IgD-negative memory B cell (primary cell): ENCODE measurements around the gene PLEKHG1. TPM values are rescaled to one million over a fixed set of nuclear protein-coding genes. Genes with fewer than 3 reads are reported as not detected.

Experiments
- H3K27ac Mint-ChIP-seq, 3 donors: one replicate each; pipeline ENCODE4 v1.8.0; 2020 to 2022; ENCODE audit warnings: mild to moderate bottlenecking in 3 of 3, mixed read lengths in 3 of 3, moderate library complexity in 1 of 3
- H3K27me3 Mint-ChIP-seq: one replicate; pipeline ENCODE4 v1.8.0; 2021; ENCODE audit warnings: mixed read lengths
- H3K36me3 Mint-ChIP-seq: one replicate; pipeline ENCODE4 v1.8.0; 2020; ENCODE audit warnings: mild to moderate bottlenecking, mixed read lengths
- H3K4me1 Mint-ChIP-seq, 3 donors: one replicate each; pipeline ENCODE4 v1.8.0; 2020 to 2022; ENCODE audit warnings: mixed read lengths in 3 of 3, mild to moderate bottlenecking in 1 of 3
- H3K4me3 Mint-ChIP-seq, 4 donors: one replicate each; pipeline ENCODE4 v1.8.0; 2020 to 2022; ENCODE audit warnings: mild to moderate bottlenecking in 4 of 4, mixed read lengths in 4 of 4, moderate library complexity in 3 of 4
- H3K9me3 Mint-ChIP-seq, 3 donors: one replicate each; pipeline ENCODE4 v1.8.0; 2020 to 2021; ENCODE audit warnings: mixed read lengths in 3 of 3, mild to moderate bottlenecking in 1 of 3
- polyA plus RNA-seq: library from polyadenylated mRNA; unstranded; fragments of 300-500 nt; fragmentation: Illumina TruSeq; gene quantifications from one replicate; pipeline ENCODE4 v1.2.3, GENCODE V29; 2021

Gene PLEKHG1
- polyA plus RNA-seq, 1 donor from 2014 or later: 40.2 TPM

DNA sequence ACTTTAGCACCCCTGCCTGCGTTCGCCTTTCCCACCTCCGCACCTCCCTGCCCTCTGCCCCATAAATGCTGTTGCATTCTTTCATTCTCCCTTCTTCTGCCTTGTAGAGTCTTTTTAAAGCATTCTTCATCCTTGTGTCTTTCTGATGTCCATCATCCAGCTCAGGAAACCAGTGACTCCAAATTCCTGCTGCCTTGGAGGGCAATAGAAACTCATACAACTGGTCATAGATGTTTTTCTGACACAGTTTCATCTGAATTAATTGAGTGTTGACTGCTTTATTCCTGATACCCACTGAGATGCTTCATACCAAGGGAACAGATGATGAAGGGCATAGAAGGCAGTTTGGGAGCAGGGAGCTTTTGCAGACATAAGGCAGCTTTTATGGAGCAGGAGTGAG is 19.6 kb downstream of the PLEKHG1 start:
- peak overlapping the region in 1 of 4 donors; percentile 30 for H3K4me3 Mint-ChIP-seq
- peak overlapping the region; percentile 2 to 27 (median 10) for H3K27ac Mint-ChIP-seq
- peaks cover 11% of the 10 kb centered on the region for H3K36me3 Mint-ChIP-seq
- no peaks in the 10 kb centered on the region for H3K9me3 Mint-ChIP-seq
- peaks cover 1% of the 10 kb centered on the region for H3K27me3 Mint-ChIP-seq
- peaks cover 41 to 46% (median 45%) of the 10 kb centered on the region in 3 donors for H3K4me1 Mint-ChIP-seq

DNA sequence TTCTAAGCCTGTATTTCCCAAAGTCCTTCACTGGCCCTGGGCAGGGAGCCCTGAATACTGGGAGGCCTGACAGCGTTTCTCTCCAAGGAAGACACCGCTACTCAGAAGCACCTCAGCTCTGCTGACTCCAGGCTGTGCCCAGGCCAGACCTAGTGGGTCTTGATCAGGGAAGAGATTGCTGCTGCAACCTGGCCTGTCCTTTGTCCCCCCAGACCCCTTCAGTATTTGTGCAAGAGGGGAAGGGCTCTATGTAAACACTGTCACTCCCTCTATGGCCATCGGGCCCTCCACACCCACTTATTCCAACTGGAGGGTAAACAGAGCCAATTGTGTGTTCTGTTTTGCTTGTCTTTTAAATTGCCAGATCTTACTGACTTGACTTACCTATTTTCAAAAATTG is 20.6 kb downstream of the PLEKHG1 start:
- Mint-ChIP-seq H3K4me3 (peak overlapping the region in 2 of 4 donors; percentile 48 to 93), H3K9me3 (no peaks in the 10 kb centered on the region), H3K4me1 (peaks cover 42 to 50% (median 46%) of the 10 kb centered on the region in 3 donors), H3K36me3 (peaks cover 11% of the 10 kb centered on the region), H3K27ac (peak overlapping the region; percentile 5 to 67 (median 8)), H3K27me3 (peaks cover 2% of the 10 kb centered on the region)

- H3K36me3 Mint-ChIP-seq: peaks cover 11% of the 10 kb centered on the region
- H3K27me3 Mint-ChIP-seq: peaks cover 2% of the 10 kb centered on the region
- H3K27ac Mint-ChIP-seq: peak overlapping the region; percentile 5 to 67 (median 8)
- H3K4me1 Mint-ChIP-seq: peaks cover 45 to 53% (median 46%) of the 10 kb centered on the region in 3 donors
- peaks cover 0 to under 1% (median 0%) of the 10 kb centered on the region in 3 donors for H3K9me3 Mint-ChIP-seq
- H3K4me3 Mint-ChIP-seq: peak overlapping the region in 2 of 4 donors; percentile 48 to 93
Observed at GRCh38 chr6:150620763-150621162, 21.1 kb downstream of the PLEKHG1 start.

DNA sequence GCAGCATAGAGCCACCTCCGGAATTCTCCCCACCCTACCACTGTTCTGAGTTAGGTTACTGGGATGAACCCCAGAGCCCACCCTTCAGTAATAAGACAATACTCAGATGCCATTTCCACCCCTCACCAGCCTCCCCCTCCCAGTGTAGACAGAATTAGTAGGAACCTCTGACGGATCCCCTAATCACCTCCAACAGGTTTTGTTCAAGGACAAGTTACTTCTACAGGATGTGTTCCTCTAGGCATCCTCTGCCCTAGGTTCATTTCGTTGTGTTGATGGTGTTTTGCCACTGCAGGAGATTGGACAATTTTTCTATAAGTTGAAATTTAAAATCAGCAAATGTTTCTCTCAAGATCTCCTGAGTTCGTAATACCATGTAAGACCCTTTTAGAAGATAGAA is 22.8 kb downstream of the PLEKHG1 start:
- peaks cover 2% of the 10 kb centered on the region for H3K27me3 Mint-ChIP-seq
- H3K4me3 Mint-ChIP-seq: peak overlapping the region in 3 of 4 donors; percentile 30 to 88 (median 81)
- peaks cover 36 to 62% (median 50%) of the 10 kb centered on the region in 3 donors for H3K4me1 Mint-ChIP-seq
- H3K9me3 Mint-ChIP-seq: peaks cover 0 to 2% (median 0%) of the 10 kb centered on the region in 3 donors
- peaks cover 14% of the 10 kb centered on the region for H3K36me3 Mint-ChIP-seq
- peak overlapping the region; percentile 67 to 99 (median 99) for H3K27ac Mint-ChIP-seq

DNA sequence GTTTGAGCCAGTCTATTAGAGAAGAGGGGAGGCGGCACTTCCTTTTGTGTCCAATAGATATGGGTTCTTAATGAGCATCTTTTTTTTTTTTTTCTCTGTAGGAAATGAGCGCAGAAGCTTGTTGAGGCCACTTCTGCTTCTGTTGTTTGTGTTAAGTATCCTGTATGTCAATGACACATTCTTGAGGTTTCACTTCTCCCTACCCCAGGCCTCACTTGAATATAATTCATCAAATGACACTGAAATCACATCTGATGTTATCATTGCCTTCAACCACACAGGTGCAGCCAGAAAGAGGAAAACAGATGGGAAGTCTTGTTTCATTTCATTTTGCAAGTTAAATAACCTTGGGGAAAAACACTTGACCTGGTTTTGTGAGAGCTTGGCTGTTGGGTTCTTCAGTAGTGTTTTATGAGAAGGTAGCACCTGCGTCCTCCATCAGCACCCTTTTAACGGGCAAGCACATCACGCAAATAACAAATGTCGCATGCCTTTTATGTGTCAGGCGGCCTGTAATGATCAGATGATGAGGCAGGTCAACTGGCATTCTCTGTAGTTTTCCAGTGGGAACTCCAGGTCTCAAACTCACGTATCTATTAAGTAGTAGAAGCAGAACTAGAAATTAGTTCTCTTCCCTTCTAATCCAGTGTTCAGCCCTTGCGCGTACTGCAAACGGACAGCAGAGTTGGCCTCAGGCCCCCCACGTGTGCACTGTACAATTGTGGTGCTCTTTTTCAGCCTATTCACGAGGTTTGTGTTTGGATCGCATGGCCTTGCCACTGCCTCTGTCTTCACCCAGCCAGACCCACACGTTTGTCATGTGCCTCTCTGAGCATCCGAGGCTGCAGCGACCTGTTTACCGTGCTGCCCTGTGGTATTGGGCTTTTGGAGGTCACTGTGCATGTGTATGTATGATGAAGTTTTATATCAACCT is 23.5 kb downstream of the PLEKHG1 start:
- Mint-ChIP-seq H3K27me3 (peaks cover 2% of the 10 kb centered on the region), H3K36me3 (peaks cover 14% of the 10 kb centered on the region), H3K4me1 (peaks cover 30 to 66% (median 52%) of the 10 kb centered on the region in 3 donors), H3K9me3 (peaks cover 0 to 2% (median 0%) of the 10 kb centered on the region in 3 donors), H3K4me3 (peak overlapping the region; percentile 30 to 88 (median 56)), H3K27ac (peak overlapping the region; percentile 67 to 99 (median 99))

GRCh38 chr6:150624191-150624590 is 24.5 kb downstream of the PLEKHG1 start:
- Mint-ChIP-seq H3K4me3 (peak overlapping the region in 3 of 4 donors; percentile 10 to 34 (median 30)), H3K4me1 (peaks cover 32 to 71% (median 57%) of the 10 kb centered on the region in 3 donors), H3K9me3 (peaks cover 0 to 2% (median 0%) of the 10 kb centered on the region in 3 donors), H3K27me3 (peaks cover 2% of the 10 kb centered on the region), H3K27ac (peak overlapping the region; percentile 65 to 99 (median 67)), H3K36me3 (peaks cover 13% of the 10 kb centered on the region)

- peaks cover 0 to 2% (median 0%) of the 10 kb centered on the region in 3 donors for H3K9me3 Mint-ChIP-seq
- H3K27me3 Mint-ChIP-seq: peaks cover 2% of the 10 kb centered on the region
- H3K4me3 Mint-ChIP-seq: no peak overlapping the region
- H3K36me3 Mint-ChIP-seq: peaks cover 6% of the 10 kb centered on the region
- peaks cover 30 to 71% (median 55%) of the 10 kb centered on the region in 3 donors for H3K4me1 Mint-ChIP-seq
- H3K27ac Mint-ChIP-seq: peak overlapping the region in 2 of 3 donors; percentile 52 to 99
Observed at GRCh38 chr6:150625927-150626326, 26.2 kb downstream of the PLEKHG1 start.

GRCh38 chr6:150627154-150627553 is 27.5 kb downstream of the PLEKHG1 start:
- Mint-ChIP-seq H3K36me3 (peaks cover 2% of the 10 kb centered on the region), H3K4me1 (peaks cover 31 to 75% (median 60%) of the 10 kb centered on the region in 3 donors), H3K4me3 (no peak overlapping the region), H3K27ac (peak overlapping the region in 2 of 3 donors; percentile 52 to 99), H3K9me3 (peaks cover 0 to 2% (median 0%) of the 10 kb centered on the region in 3 donors), H3K27me3 (peaks cover 2% of the 10 kb centered on the region)

DNA sequence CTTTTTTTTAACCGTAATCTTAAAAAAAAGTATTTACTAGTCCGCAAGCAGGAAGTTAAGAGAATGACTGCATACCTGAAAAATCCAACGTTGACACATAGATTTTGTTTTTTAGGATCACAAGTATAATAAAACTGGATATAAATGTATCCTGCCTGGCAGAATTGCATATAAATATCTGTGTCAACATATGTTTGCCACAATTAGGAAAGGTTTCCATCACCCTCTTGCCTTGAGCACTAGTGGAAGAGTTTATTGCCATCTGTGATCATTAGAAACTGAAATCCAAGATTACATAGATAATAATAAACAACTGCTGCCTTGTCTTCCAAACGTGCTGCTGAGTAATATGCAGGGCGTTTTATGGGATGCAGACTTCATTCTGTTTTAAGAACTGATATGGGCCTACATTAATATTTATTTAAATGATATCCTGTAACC is 27.9 kb downstream of the PLEKHG1 start:
- H3K9me3 Mint-ChIP-seq: peaks cover 0 to 2% (median 0%) of the 10 kb centered on the region in 3 donors
- H3K27ac Mint-ChIP-seq: peak overlapping the region in 1 of 3 donors; percentile 99
- H3K27me3 Mint-ChIP-seq: peaks cover 2% of the 10 kb centered on the region
- peaks cover 2% of the 10 kb centered on the region for H3K36me3 Mint-ChIP-seq
- peaks cover 33 to 75% (median 61%) of the 10 kb centered on the region in 3 donors for H3K4me1 Mint-ChIP-seq
- H3K4me3 Mint-ChIP-seq: peak overlapping the region in 1 of 4 donors; percentile 45

DNA sequence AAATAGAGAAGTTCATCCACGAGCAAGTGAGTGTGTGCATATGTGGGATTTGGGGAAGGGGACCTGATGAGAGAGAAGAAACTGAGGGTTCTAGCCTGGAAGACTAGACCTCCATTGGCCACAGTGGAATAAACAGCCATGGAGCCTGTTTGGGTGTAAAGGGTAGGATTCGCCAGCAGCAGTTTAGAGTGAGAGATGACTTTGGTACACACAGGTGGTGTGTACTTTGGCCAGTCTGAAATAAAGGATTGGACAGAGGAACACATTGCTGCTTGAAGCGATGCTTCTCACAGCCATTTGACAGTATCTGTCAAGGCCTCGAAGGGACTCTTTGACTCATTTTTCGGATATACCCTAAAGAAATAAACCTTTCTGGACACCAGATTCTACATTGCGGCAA is 29.2 kb downstream of the PLEKHG1 start:
- Mint-ChIP-seq H3K27me3 (peaks cover 3% of the 10 kb centered on the region), H3K9me3 (peaks cover 0 to 3% (median 0%) of the 10 kb centered on the region in 3 donors), H3K36me3 (peaks cover 2% of the 10 kb centered on the region), H3K4me3 (peak overlapping the region in 1 of 4 donors; percentile 47), H3K4me1 (peaks cover 35 to 73% (median 57%) of the 10 kb centered on the region in 3 donors), H3K27ac (peak overlapping the region in 2 of 3 donors; percentile 59 to 99)

DNA sequence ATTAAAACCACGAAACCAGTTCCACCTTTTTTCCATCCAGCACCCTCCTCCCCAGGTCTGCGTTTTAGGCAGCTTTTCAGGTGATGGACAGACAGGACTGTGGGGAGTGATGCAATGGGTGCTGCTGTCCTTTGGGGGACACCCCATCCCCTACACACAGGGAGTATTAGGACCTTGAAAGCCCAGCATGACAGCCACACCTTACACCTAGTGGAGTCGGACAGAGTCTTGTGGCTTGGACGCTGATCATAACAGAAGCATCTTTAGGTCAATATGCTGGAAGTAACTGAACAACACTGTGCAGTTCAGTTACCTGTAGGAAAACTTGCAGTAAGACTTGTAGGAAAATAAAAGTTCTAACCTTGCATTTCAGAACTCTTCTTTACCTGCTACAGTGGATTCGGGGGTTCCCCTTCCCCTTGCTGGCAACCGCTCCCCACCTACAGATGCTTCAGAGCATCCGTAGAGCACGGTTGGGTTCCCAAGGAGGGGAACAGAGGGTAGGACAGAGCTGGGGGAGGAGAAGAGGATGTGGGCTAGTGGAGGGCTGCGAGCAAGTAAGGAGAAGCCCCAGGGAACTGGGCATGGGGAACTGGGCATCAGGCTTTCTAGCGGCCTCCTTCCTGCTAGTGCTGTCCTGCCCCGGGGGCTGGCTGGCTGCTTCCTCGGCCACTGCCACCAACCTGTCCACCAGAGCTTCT is 31.7 kb downstream of the PLEKHG1 start:
- H3K27me3 Mint-ChIP-seq: peaks cover 2% of the 10 kb centered on the region
- peak overlapping the region; percentile 97 to 100 (median 99) for H3K27ac Mint-ChIP-seq
- peak overlapping the region; percentile 71 to 99 (median 98) for H3K4me3 Mint-ChIP-seq
- peaks cover 42 to 77% (median 52%) of the 10 kb centered on the region in 3 donors for H3K4me1 Mint-ChIP-seq
- peaks cover 2% of the 10 kb centered on the region for H3K36me3 Mint-ChIP-seq
- H3K9me3 Mint-ChIP-seq: peaks cover 0 to 2% (median 0%) of the 10 kb centered on the region in 3 donors

- Mint-ChIP-seq H3K27ac (peak overlapping the region; percentile 97 to 100 (median 99)), H3K4me1 (peaks cover 46 to 77% (median 56%) of the 10 kb centered on the region in 3 donors), H3K27me3 (peaks cover 2% of the 10 kb centered on the region), H3K36me3 (peaks cover 2% of the 10 kb centered on the region), H3K4me3 (peak overlapping the region; percentile 96 to 99 (median 98)), H3K9me3 (peaks cover 0 to 2% (median 0%) of the 10 kb centered on the region in 3 donors)
Observed at GRCh38 chr6:150631984-150632642, 32.4 kb downstream of the PLEKHG1 start.

DNA sequence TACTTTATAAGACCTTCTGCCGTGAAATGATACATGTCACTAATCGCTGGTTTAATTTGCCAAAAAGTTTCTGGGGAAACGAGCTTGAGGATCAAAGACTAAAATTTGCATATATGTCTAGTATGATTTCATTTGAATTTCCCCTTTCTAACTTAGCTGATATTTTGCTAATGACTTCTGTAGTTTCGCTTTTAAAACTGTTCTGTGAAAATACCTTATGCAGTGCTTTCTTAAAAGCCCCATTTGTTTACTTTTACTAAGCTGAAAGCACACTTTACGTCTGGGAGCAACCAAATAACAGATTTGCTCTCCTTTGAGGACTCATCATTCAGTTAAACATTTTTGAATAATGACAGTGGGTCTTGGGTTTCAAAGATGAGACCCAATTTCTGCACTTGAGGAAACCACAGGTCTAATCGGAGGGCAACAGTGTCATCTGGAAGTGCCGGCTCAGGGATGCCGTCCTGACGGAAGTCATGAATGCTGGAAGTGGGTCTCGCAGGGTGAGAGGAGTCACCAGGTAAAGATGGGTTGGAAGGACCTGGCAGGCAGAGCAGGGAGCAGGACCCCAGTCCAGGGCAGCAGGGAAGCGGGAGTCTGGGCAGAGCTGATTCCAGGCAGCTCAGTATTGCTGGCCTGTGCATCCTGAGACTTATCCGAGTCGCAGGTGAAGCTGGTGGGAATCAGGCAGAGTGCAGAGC is 33.2 kb downstream of the PLEKHG1 start:
- peak overlapping the region; percentile 97 to 100 (median 99) for H3K27ac Mint-ChIP-seq
- H3K27me3 Mint-ChIP-seq: peaks cover 2% of the 10 kb centered on the region
- H3K4me3 Mint-ChIP-seq: peak overlapping the region; percentile 96 to 99 (median 98)
- peaks cover 54 to 78% (median 59%) of the 10 kb centered on the region in 3 donors for H3K4me1 Mint-ChIP-seq
- H3K9me3 Mint-ChIP-seq: peaks cover 0 to 2% (median 0%) of the 10 kb centered on the region in 3 donors
- H3K36me3 Mint-ChIP-seq: peaks cover 2% of the 10 kb centered on the region
